ENCODE results near the gene DPP4. TPM values are rescaled to one million over a fixed set of nuclear protein-coding genes. Genes with fewer than 3 reads are reported as not detected.

DPP4 gene
- total and polyA plus RNA-seq, 2 of the 4 experiments (the other 2 are of a cell fraction), result 13.2 to 19.0 TPM

DNA sequence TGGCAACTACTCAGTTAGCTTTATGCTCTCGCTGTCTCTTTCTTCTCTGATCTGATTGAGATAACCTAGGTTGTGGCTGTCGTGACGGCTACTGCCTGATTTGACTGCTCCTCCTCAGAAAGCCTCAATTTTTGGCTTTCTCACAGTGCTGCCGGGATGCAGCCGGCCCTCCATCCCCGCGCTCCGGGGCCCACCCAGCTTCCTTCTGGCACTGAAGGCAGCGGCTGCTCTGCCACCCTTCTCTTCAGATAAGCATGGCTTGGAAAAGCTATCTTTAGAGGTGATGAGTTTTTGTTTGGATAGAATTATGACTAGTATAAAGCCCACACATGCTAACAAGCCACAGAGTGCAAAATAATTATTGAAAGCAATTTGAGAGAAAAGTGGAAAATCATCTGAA, 102.5 kb downstream of the DPP4 start:
- ATAC-seq (ENCODE audit: low read depth) (no peak), DNase-seq (no peak)
- no peak overlapping the region for H3K56ac ChIP-seq (ENCODE audit: extremely low read depth, insufficient read depth, low read length)
- intact Hi-C loops (cut with micrococcal nuclease) (no loop called here), dilution Hi-C loops (cut with HindIII; ENCODE audit: low sequenced_read_pairs, unreplicated experiment) (no loop called here), in situ Hi-C loops (cut with MboI; ENCODE audit: low sequenced_read_pairs) (no loop called here)
- H3K14ac ChIP-seq (replicated peaks; ENCODE audit: low read depth, low read length), result no peak overlapping the region
- POLR2A ChIA-PET (ENCODE audit: unreplicated experiment), result no interaction called here
- TF ChIP-seq BHLHE40 (IDR thresholded peaks at IDR 0.05; ENCODE audit: low read depth, low read length), result no peak
- TF ChIP-seq, protein P1, sequence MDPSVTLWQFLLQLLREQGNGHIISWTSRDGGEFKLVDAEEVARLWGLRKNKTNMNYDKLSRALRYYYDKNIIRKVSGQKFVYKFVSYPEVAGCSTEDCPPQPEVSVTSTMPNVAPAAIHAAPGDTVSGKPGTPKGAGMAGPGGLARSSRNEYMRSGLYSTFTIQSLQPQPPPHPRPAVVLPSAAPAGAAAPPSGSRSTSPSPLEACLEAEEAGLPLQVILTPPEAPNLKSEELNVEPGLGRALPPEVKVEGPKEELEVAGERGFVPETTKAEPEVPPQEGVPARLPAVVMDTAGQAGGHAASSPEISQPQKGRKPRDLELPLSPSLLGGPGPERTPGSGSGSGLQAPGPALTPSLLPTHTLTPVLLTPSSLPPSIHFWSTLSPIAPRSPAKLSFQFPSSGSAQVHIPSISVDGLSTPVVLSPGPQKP (IDR thresholded peaks at IDR 0.05; ENCODE audit: borderline replicate concordance, low read depth, low read length), result no peak
- TF ChIP-seq MXI1 (IDR thresholded peaks at IDR 0.05; ENCODE audit: borderline replicate concordance, low read depth, low read length), result no peak
- TF ChIP-seq MAFK (IDR thresholded peaks at IDR 0.05; ENCODE audit: low read depth, low read length), result no peak
- no peak for TF ChIP-seq MAZ (IDR thresholded peaks at IDR 0.05; ENCODE audit: borderline replicate concordance, low read depth, low read length)
- no peak for TF ChIP-seq POLR2A (IDR thresholded peaks at IDR 0.05; ENCODE audit: low read depth, low read length)
- no peak for TF ChIP-seq NFE2L2 (IDR thresholded peaks at IDR 0.05; ENCODE audit: low read depth, low read length)
- TF ChIP-seq RFX5 (IDR thresholded peaks at IDR 0.05; ENCODE audit: low read depth, low read length), result no peak
- no peaks in the 10 kb centered on the region for H3K9me3 ChIP-seq (ENCODE audit: control insufficient read depth, insufficient read depth, low read length)
- H3K9ac ChIP-seq (ENCODE audit: low read depth, low read length), result no peak overlapping the region
- H4K91ac ChIP-seq (ENCODE audit: insufficient read depth, low read depth, low read length), result no peak overlapping the region
- H2AK9ac ChIP-seq (replicated peaks; ENCODE audit: low read depth, low read length, poor library complexity), result no peak overlapping the region
- H3K4me1 ChIP-seq (ENCODE audit: control insufficient read depth, insufficient read depth, low read length), result no peaks in the 10 kb centered on the region
- peaks cover 6% of the 10 kb centered on the region; the same call in 1 of the 2 replicates for H3K9me1 ChIP-seq (ENCODE audit: insufficient read depth, low read length)
- H4K5ac ChIP-seq (ENCODE audit: low read depth, low read length), result no peak overlapping the region
- H2BK20ac ChIP-seq (ENCODE audit: low read depth, low read length), result no peak overlapping the region
- no peaks in the 10 kb centered on the region for H3K36me3 ChIP-seq (ENCODE audit: control insufficient read depth, insufficient read depth, low read length)
- H3K27me3 ChIP-seq (ENCODE audit: control insufficient read depth, insufficient read depth, low read length), result no peaks in the 10 kb centered on the region
- H2BK120ac ChIP-seq (ENCODE audit: low read depth, low read length), result no peak overlapping the region
- H3K4ac ChIP-seq (ENCODE audit: low read depth, low read length), result no peak overlapping the region
- no peak overlapping the region for H3K4me2 ChIP-seq (ENCODE audit: low read depth, low read length)
- BruUV-seq (replicated peaks), result no TSS peak
- H2BK5ac ChIP-seq (ENCODE audit: low read depth, low read length, poor library complexity, severe bottlenecking), result no peak overlapping the region
- no peaks in the 10 kb centered on the region for H3K79me1 ChIP-seq (ENCODE audit: low read depth in 1 of 2, low read length in 2 of 2)
- no peak overlapping the region for H3K23ac ChIP-seq (ENCODE audit: low read depth, low read length)
- no peak overlapping the region for H2AK5ac ChIP-seq (ENCODE audit: low read depth, low read length)
- H4K20me1 ChIP-seq (ENCODE audit: insufficient read depth, low read length), result no peaks in the 10 kb centered on the region
- H3K18ac ChIP-seq (ENCODE audit: low read depth, low read length), result no peak overlapping the region
- no CpG with 5 or more reads among the region's 9 CpGs for WGBS, 2 experiments (ENCODE audit: extremely low coverage in 2 of 2, insufficient read length in 1 of 2)
- no peak overlapping the region for H2AFZ ChIP-seq (replicated peaks; ENCODE audit: low read length, poor library complexity)
- no peak overlapping the region for H3K27ac ChIP-seq (ENCODE audit: insufficient read depth, low read length)
- CTCF ChIA-PET, result no interaction called here
- no peak overlapping the region for H2BK15ac ChIP-seq (ENCODE audit: low read depth, low read length)
- no peak overlapping the region for H3K4me3 ChIP-seq (ENCODE audit: insufficient read depth, low read depth, low read length)
- no peak overlapping the region for H4K8ac ChIP-seq (ENCODE audit: low read depth in 2 of 2, low read length in 2 of 2)
